Stimulated activated CD4-positive, alpha-beta T cell treated with anti-CD3 and anti-CD28 coated beads, Interleukin-12 subunit alpha, Interleukin-12 subunit beta, amount 100 ng/mL, for 48 hours (primary cell): ENCODE data around the gene TMEM213.

ENCODE experiments used
- DNase-seq, 3 donors: peaks; one replicate each; pipeline ENCODE4 v3.0.0-alpha.2; 2020; ENCODE audit warnings: low read depth in 2 of 3, low spot score in 1 of 3

The TMEM213 gene

DNA sequence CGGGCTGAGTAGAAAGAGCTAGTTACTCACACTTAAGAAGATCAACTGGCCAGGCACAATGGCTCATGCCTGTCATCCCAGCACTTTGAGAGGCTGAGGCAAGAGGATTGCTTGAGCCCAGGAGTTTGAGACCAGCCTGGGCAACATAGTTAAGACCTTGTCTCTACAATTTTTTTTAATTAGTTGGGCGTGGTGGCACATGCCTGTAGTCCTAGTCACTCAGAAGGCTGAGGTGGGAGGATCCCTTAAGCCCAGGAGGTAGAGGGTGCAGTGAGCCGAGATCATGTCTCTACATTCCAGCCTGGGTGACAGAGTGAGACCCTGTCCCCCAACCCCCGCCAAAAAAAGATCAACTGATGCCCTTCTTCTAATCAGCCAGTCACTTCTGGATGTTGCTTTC lies 74.8 kb downstream of the TMEM213 start:
- DNase-seq, result no peak

GRCh38 chr7:138873220-138873892 lies 75.6 kb downstream of the TMEM213 start:
- DNase-seq, result no peak

GRCh38 chr7:138875794-138876193 lies 78.0 kb downstream of the TMEM213 start:
- DNase-seq, result peak; percentile 31 to 50 (median 49)

DNA sequence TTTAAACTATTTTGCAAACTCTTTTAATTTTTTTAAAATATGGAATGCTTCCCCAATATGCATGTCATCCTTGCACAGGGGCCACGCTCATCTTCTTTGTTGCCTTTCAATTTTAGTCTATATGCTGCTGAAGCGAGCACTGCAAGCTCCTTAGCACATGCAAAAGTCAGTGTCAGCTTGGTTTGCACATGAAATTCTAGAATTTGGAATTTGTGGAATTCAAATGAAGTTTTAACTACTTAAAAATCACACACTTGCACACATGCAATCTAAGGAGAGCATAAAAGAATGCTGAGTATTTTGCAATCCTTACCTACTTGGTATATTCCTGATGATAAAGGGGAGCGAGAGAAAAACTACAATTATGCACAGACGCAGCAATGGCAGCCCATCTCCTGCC lies 78.5 kb downstream of the TMEM213 start:
- no peak for DNase-seq

DNA sequence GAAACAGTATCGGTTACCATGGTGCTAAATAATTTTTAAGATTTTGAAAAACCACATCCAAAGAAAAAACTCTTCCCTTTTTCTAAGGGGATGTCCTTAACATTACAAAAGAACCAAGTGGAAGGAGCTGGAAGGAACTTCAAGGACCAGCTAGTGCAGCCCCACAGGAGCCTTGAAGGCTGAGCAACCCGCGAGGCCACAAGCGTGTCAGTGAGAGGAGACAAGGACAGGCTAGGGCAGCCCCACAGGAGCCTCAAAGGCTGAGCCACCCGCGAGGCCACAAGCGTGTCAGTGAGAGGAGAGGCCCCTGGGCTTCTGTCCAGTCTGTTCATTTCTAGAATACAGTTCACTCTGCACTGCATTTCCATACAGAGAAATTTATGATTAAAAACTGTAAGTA lies 80.3 kb downstream of the TMEM213 start:
- DNase-seq, result no peak

DNA sequence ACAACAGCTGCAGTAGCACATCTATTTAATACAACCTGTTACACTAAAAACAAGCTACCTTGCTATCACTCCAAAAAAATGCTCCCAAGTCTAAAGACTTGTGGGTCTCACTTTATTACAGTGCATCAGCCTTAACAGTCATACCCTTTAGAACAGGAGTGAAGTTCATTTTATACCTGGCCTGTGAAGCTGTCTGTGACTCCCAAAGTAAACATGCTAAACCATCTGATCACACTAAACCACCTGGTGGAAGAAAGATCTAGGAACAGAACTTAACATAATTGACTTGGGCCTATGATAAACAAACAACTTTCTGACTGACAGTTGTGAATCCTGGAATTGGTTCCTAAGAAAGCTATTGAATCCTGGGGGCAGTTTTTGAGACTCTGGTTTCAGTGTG lies 81.1 kb downstream of the TMEM213 start:
- DNase-seq, result no peak

DNA sequence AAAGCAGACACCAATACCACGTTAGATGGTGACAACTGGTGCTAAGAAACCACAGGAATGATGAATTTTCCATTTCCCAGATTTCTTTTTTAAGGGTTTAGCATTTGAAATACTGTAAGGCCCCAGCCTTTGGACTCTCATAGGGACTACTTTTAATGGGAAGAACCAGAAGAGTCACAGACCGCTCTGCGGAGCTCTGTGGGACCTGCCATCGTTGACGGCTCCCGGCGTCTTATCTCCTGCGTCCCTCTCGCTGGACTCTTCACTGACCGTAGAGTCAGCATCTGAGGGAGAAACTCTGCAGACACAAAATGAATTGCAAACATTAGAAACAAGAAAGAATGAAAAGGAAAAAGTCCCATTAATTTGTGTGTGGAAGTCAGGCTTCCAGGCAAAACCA lies 81.6 kb downstream of the TMEM213 start:
- DNase-seq, result no peak

DNA sequence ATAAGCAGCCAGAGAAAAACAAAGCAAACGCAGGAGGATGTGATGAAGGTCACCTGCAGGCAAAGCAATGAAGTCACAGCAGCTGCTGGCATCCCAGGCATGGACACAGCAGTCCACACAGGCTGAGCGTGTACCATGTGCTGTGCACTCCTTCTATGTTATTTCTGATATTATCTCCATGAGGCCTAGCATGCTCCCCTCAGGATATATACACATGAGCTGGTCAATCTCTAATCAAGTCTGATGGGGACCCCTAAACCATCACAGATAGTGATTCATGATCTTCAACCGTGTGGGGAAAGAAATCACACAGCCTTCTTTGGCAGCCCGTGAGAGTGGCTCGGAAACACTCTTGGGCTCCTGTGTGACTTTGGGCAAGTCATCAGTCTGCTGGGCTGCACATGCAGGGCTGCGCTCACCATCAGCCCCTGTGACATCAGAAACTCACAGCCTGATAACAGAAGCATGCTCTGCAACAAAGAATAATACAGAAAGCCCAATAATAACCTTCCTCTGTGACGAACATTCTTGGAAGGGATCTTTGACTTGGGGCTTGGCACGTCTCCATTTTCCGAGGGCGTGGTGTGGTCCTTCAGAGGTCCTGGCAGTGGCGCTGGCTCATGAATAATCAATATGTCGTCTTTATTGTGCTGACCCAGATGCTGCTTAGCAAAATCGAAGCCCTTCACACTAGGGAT lies 83.2 kb downstream of the TMEM213 start:
- DNase-seq, result no peak

DNA sequence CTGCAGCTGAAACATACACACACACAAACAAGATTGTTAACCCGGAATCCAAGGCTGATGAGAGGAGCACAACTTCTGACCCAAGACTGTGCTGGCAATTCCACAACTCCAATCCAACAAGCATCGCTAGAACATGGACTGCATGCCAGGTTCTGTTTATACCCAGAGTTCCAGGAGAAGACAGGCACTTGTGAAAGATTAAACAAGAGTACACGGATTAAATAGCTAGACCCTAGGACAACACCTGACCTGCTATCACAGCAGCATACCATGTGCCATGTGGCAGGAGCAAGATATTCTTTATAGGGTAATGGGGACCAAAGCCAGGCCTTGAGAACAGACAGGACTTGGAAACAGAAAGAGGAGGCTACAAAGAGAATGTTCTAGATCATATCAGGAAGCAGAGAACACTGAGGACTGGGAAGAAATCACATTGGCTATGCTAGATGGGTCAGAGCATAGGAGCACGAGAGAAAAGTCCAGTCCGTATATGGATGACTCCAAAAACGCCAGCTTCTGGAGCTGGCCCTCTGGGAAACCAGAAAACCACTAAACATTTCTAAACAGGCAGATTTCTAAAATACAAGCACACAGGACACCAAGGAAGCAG lies 83.9 kb downstream of the TMEM213 start:
- no peak for DNase-seq

GRCh38 chr7:138882249-138882648 lies 84.5 kb downstream of the TMEM213 start:
- no peak for DNase-seq

GRCh38 chr7:138885383-138886147 lies 87.8 kb downstream of the TMEM213 start:
- no peak for DNase-seq

DNA sequence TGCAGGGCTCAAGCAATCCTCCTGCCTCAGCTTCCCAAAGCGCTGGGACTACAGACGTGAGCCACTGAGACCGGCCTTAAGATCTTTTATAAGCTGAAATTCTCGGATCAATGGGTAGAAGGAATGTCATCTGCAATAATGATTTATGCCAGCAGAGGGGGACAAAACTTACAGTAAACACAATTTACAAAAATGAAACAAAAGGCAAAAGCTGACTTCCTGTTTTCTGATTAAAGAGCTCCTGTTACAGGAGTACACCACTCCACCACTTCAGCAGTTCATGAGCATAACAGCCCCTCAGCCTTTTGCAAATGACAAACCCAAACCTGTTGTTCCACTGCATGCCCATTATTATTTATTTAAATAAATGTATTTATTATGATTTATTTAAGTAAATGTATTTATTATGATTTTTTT lies 88.7 kb downstream of the TMEM213 start:
- peak in 1 of 3 donors; percentile 88 for DNase-seq

DNA sequence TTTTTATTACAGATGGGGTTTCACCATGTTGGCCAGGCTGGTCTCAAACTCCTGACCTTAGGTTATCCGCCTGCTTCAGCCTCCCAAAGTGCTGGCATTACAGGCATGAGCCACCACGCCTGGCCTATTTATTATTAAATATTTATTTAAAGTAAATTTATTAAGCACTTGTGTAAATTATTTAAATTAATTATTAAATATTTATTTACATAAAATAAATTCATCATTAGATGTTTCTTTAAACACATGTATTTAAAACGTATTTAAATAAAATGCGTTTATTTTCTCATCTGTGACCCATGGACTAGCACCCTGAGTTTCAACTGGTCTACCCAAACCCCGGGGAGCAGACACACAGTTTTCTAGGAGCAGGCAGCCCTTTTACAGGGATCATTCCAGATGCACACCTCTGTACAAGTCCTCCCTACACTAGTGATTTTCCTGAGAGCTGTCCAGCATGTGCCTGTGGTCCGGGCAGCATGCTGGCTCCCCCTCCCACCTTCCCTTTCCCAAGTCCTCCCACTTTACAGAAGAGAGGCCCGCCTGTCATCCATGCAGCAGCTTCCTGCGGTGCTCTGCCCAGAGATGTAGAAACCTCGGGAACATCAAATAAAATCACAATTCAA lies 89.4 kb downstream of the TMEM213 start:
- DNase-seq, result no peak
